Smooth muscle cell (in vitro differentiated cells): ENCODE data around the gene PLD3. TPM values are rescaled to one million over a fixed set of nuclear protein-coding genes. Genes with fewer than 3 reads are reported as not detected.
A peak's percentile ranks its signal among the peaks of the same experiment; 100 is the strongest.
"Not testable (repeated sequence)": the region's sequence is repeated elsewhere in the genome, so short reads cannot be mapped to it uniquely, and the experiment has no call there.

ENCODE experiments used
- DNase-seq: peaks from one replicate; lab custom pipeline; 2025; ENCODE audit not compliant: unreplicated experiment; lab: John Stamatoyannopoulos, UW
- H2AFZ ChIP-seq: fragments of 200-600 bp; sonication (generic); 2 replicates; pipeline ENCODE4 v1.6.0; 2016; ENCODE audit warnings: antibody characterized with exemption, low read depth, mild to moderate bottlenecking
- H3F3A ChIP-seq: fragments of 200-600 bp; sonication (generic); 2 replicates; pipeline ENCODE4 v1.6.0; 2017; ENCODE audit warnings: antibody characterized with exemption, low read depth
- H3K27ac ChIP-seq: fragments of 200-600 bp; sonication (generic); 2 replicates; pipeline ENCODE4 v1.5.1; 2016; ENCODE audit warnings: low read depth, mild to moderate bottlenecking
- H3K27me3 ChIP-seq: fragments of 200-600 bp; sonication (generic); 2 replicates; pipeline ENCODE4 v1.6.1; 2016; ENCODE audit warnings: low read depth, mild to moderate bottlenecking
- H3K36me3 ChIP-seq: fragments of 200-600 bp; sonication (generic); 2 replicates; pipeline ENCODE4 v1.5.1; 2016; ENCODE audit warnings: low read depth
- H3K4me1 ChIP-seq: fragments of 200-600 bp; sonication (generic); 2 replicates; pipeline ENCODE4 v1.5.1; 2016; ENCODE audit warnings: low read depth
- H3K4me2 ChIP-seq: fragments of 200-600 bp; sonication (generic); 2 replicates; pipeline ENCODE4 v1.6.0; 2016; ENCODE audit warnings: mild to moderate bottlenecking
- H3K4me3 ChIP-seq: fragments of 200-600 bp; sonication (generic); 2 replicates; pipeline ENCODE4 v1.5.1; 2016; ENCODE audit warnings: mild to moderate bottlenecking
- H3K79me2 ChIP-seq: fragments of 200-600 bp; sonication (generic); 2 replicates; pipeline ENCODE4 v1.6.0; 2016; ENCODE audit warnings: low read depth, mild to moderate bottlenecking
- H3K9ac ChIP-seq: fragments of 200-600 bp; sonication (generic); 2 replicates; pipeline ENCODE4 v1.6.0; 2016; ENCODE audit warnings: low read depth
- H3K9me3 ChIP-seq: fragments of 200-600 bp; sonication (generic); replicated peaks from 2 replicates; pipeline ENCODE4 v1.5.1; 2016; ENCODE audit warnings: low read depth
- H4K20me1 ChIP-seq: fragments of 200-600 bp; sonication (generic); 2 replicates; pipeline ENCODE4 v1.6.0; 2016; ENCODE audit warnings: low read depth
- CTCF ChIP-seq: fragments of 200-600 bp; sonication (generic); IDR thresholded peaks from 2 replicates; pipeline ENCODE4 v1.5.1; 2017; ENCODE audit warnings: borderline replicate concordance, mild to moderate bottlenecking, antibody characterized with exemption; ENCODE audit not compliant: insufficient read depth, poor library complexity, severe bottlenecking
- WGBS: methylation state at CpG from one replicate; pipeline ENCODE4 v1.1.7; 2016; ENCODE audit warnings: low lambda C conversion rate; 5-methylcytosine and 5-hydroxymethylcytosine counted together
- polyA plus RNA-seq: library from polyadenylated mRNA; unstranded; fragments of >200 nt; fragmentation: Nextera tagmentation; extraction: Ambion mirVana; gene quantifications from 2 replicates; pipeline ENCODE4 v1.2.1, GENCODE V29; 2016
- total RNA-seq: library from RNA; depleted of rRNA; stranded (reverse); fragments of >200 nt; gene quantifications from 2 replicates; pipeline ENCODE4 v1.2.3, GENCODE V29; 2014

The PLD3 gene
- total and polyA plus RNA-seq, 2 experiments from 2014 or later, result 716 to 1,023 TPM

DNA sequence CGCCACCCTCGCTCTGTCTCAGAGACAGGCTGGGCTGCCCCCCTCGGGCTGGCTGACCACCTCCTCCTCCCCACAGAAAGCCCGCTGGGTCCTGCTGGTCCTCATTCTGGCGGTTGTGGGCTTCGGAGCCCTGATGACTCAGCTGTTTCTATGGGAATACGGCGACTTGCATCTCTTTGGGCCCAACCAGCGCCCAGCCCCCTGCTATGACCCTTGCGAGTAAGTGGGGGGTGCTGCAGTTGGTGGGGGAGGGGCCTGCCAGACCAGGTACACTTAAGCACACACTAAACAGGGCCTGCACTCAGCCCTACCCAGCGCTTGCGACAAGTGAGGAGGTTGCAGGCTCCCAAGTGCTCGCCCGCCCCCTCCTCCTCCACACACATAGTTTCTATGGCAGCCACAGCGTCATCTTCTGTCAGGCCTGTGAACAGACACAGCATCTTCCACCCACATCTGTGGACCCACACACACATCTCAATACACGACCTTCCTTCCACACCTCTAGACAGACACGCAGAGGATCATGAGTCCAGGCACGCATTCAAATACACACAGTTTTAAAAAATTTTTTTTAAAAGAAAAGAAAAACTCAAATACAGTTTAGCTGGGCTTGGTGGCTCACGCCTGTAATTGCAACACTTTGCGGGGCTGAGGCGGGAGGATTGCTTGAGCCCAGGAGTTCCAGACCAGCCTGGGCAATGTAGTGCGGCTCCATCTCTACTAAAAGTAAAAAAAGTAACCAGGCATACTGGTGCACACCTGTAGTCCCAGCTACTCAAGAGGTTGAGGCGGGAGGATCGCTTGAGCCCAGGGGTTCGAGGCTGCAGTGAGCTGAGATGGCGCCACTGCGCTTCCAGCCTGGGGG lies 18.4 kb downstream of the PLD3 start:
- no peaks in the 10 kb centered on the region for H3K79me2 ChIP-seq
- peak overlapping the region; percentile 78 for H3K9ac ChIP-seq
- no peak overlapping the region for H2AFZ ChIP-seq
- 42% methylated on average over 27 of the region's 27 CpGs for WGBS
- peak overlapping the region; percentile 88 for H3K4me2 ChIP-seq
- H3K4me3 ChIP-seq, result peak overlapping the region; percentile 56
- no peaks in the 10 kb centered on the region for H3K27me3 ChIP-seq
- no peak for TF ChIP-seq CTCF
- peaks cover 13% of the 10 kb centered on the region for H3K4me1 ChIP-seq
- H3K27ac ChIP-seq, result peak overlapping the region; percentile 55
- H3K9me3 ChIP-seq, result no peaks in the 10 kb centered on the region
- peak; percentile 19 for DNase-seq
- H4K20me1 ChIP-seq, result peaks cover 28% of the 10 kb centered on the region
- H3K36me3 ChIP-seq, result no peaks in the 10 kb centered on the region
- no peaks in the 10 kb centered on the region for H3F3A ChIP-seq

DNA sequence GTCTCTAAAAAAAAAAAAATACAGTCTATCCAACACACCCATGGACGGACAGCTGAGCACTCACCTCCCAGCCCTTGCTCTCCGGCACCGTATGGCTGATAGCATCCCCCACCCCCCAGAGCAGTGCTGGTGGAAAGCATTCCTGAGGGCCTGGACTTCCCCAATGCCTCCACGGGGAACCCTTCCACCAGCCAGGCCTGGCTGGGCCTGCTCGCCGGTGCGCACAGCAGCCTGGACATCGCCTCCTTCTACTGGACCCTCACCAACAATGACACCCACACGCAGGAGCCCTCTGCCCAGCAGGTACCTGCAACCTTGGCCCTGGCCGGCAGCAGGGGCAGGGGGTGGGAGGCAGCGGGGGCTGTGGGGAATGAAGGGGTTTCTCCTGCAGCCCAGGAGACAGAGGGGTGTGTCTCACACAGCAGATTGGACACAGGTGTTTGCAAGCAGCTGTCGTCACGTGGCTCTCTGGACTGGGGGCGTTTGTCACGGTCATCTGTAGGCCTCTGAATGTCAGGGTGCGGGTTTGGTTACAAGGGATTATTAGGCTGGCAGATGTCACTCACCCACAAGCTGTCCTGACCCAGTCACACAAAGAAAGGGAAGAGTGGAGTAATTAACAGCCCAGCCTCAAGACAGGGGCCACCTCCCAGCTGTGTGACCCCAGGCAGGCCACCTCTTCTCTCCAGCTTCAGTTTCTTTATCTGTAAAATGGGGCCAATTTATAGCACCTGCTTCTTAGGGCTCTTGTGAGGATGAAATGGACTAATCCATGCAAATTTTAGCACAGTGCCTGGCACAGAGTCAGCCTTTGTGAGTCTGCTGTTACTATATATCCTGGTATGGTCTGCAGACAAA lies 19.3 kb downstream of the PLD3 start:
- Histone ChIP-seq H3K4me3 (no peak overlapping the region), H3K79me2 (no peaks in the 10 kb centered on the region), H2AFZ (no peak overlapping the region), H3K36me3 (no peaks in the 10 kb centered on the region), H3K9ac (no peak overlapping the region), H3K27ac (peak overlapping the region; percentile 55), H3K4me2 (no peak overlapping the region), H3K4me1 (peaks cover 13% of the 10 kb centered on the region), H3F3A (no peaks in the 10 kb centered on the region), H3K27me3 (no peaks in the 10 kb centered on the region), H4K20me1 (peaks cover 28% of the 10 kb centered on the region), H3K9me3 (no peaks in the 10 kb centered on the region)
- TF ChIP-seq CTCF, result no peak
- 92% methylated on average over 15 of the region's 16 CpGs for WGBS
- no peak for DNase-seq

DNA sequence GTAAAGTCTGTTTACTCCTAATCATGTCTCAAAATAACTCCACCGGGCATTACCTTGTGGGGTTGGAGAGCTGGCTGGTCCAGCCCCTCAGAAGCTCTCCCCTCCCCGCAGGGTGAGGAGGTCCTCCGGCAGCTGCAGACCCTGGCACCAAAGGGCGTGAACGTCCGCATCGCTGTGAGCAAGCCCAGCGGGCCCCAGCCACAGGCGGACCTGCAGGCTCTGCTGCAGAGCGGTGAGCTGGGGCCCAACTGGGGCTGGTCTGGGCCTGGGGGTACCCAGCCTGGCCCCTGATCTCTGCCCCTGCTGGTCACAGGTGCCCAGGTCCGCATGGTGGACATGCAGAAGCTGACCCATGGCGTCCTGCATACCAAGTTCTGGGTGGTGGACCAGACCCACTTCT lies 21.3 kb downstream of the PLD3 start:
- Histone ChIP-seq H2AFZ (no peak overlapping the region), H3K4me1 (peaks cover 13% of the 10 kb centered on the region), H4K20me1 (peaks cover 28% of the 10 kb centered on the region), H3K9me3 (no peaks in the 10 kb centered on the region), H3K79me2 (no peaks in the 10 kb centered on the region), H3F3A (no peaks in the 10 kb centered on the region), H3K27me3 (no peaks in the 10 kb centered on the region), H3K4me3 (no peak overlapping the region), H3K27ac (no peak overlapping the region), H3K4me2 (no peak overlapping the region), H3K36me3 (no peaks in the 10 kb centered on the region), H3K9ac (no peak overlapping the region)
- no peak for DNase-seq
- no peak for TF ChIP-seq CTCF
- WGBS, result over 99% methylated on average over 12 of the region's 12 CpGs

- not testable (repeated sequence) for H3K36me3 ChIP-seq, DNase-seq, H2AFZ ChIP-seq, H3K4me2 ChIP-seq, H3K4me3 ChIP-seq, H3K27ac ChIP-seq, H3K9me3 ChIP-seq, H3K79me2 ChIP-seq, H3F3A ChIP-seq, H3K9ac ChIP-seq, H3K27me3 ChIP-seq
- peaks cover 13% of the 10 kb centered on the region for H3K4me1 ChIP-seq
- H4K20me1 ChIP-seq, result peaks cover 28% of the 10 kb centered on the region
- WGBS, result 97% methylated on average over 3 of the region's 3 CpGs
Observed at GRCh38 chr19:40370253-40370652, 21.8 kb downstream of the PLD3 start.
